Measurements from ENCODE around the gene CYP19A1. TPM values are rescaled to one million over a fixed set of nuclear protein-coding genes. Genes with fewer than 3 reads are reported as not detected.

Gene CYP19A1
- total and polyA plus RNA-seq, 2 of the 8 experiments (the other 6 are each of a cell fraction or from before 2014, with no cell fraction given) = not detected

- TF ChIP-seq E2F6 (IDR thresholded peaks at IDR 0.05) = no peak
- no peak for TF ChIP-seq CEBPB (IDR thresholded peaks at IDR 0.05; ENCODE audit: low read depth, low read length)
These were observed 75.3 kb downstream of the CYP19A1 start (continued) for GRCh38 chr15:51263116-51263515.
